Thoracic aorta (tissue), 2 donors: ENCODE measurements around the gene TLE5. TPM values are rescaled to one million over a fixed set of nuclear protein-coding genes. Genes with fewer than 3 reads are reported as not detected.

Source experiments
- ATAC-seq: fragments of 150-250 bp; one replicate; pipeline ENCODE4 v1.8.0; 2017; ENCODE audit warnings: low read depth; ENCODE audit not compliant: insufficient number of reproducible peaks, low FRiP score
- DNase-seq: peaks from one replicate; pipeline ENCODE4 v3.0.0-alpha.2; 2020; ENCODE audit warnings: low spot score
- H3K27ac ChIP-seq, 2 donors: fragments of 200-600 bp; sonication (generic); 1 replicate in 1 of 2; 2 replicates in 1 of 2; pipeline ENCODE4 v1.5.1; 2016; ENCODE audit warnings: mild to moderate bottlenecking in 2 of 2, moderate library complexity in 2 of 2
- H3K27me3 ChIP-seq: fragments of 200-600 bp; sonication (generic); replicated peaks from 2 replicates; pipeline ENCODE4 v1.6.0; 2016; ENCODE audit warnings: mild to moderate bottlenecking; ENCODE audit not compliant: insufficient read depth
- H3K36me3 ChIP-seq: fragments of 200-600 bp; sonication (generic); one replicate; pipeline ENCODE4 v1.5.1; 2016
- H3K4me1 ChIP-seq, 2 donors: fragments of 200-600 bp; sonication (generic); 1 replicate in 1 of 2; 2 replicates in 1 of 2; pipeline versions ENCODE4 v1.5.1 to v1.6.0; 2016; ENCODE audit warnings: low read depth in 2 of 2, mild to moderate bottlenecking in 1 of 2; ENCODE audit not compliant: control insufficient read depth in 1 of 2
- H3K4me3 ChIP-seq: fragments of 200-600 bp; sonication (generic); 2 replicates; pipeline ENCODE4 v1.5.1; 2016; ENCODE audit warnings: mild to moderate bottlenecking
- H3K9me3 ChIP-seq: fragments of 200-600 bp; sonication (generic); 2 replicates; pipeline ENCODE4 v1.5.1; 2016
- CTCF ChIP-seq: fragments of 200-600 bp; sonication (generic); IDR thresholded peaks from one replicate; pipeline ENCODE4 v1.5.1; 2019; ENCODE audit warnings: antibody characterized with exemption
- total RNA-seq, 2 donors: library from RNA; depleted of rRNA; stranded (reverse); fragments of >200 nt; gene quantifications; one replicate each; pipeline versions ENCODE4 v1.1.0 to v1.2.3, GENCODE V29; 2016

The TLE5 gene
- total RNA-seq, 2 donors from 2014 or later: 346 to 448 TPM

GRCh38 chr19:3049089-3049488 is 13.2 kb downstream of the TLE5 start:
- Histone ChIP-seq H3K27ac (no peak overlapping the region), H3K4me3 (no peak overlapping the region), H3K4me1 (peaks cover 4 to 12% of the 10 kb centered on the region in 2 donors), H3K9me3 (no peaks in the 10 kb centered on the region), H3K27me3 (no peaks in the 10 kb centered on the region), H3K36me3 (peaks cover 8% of the 10 kb centered on the region)
- DNase-seq (no peak), ATAC-seq (no peak)
- no peak for TF ChIP-seq CTCF

- no peak for DNase-seq
- no peak for TF ChIP-seq CTCF
- no peak overlapping the region for H3K27ac ChIP-seq
- no peaks in the 10 kb centered on the region for H3K9me3 ChIP-seq
- H3K4me3 ChIP-seq: peak overlapping the region; percentile 66
- H3K27me3 ChIP-seq: no peaks in the 10 kb centered on the region
- H3K36me3 ChIP-seq: peaks cover 1% of the 10 kb centered on the region
- ATAC-seq: no peak
- peaks cover 4 to 12% of the 10 kb centered on the region in 2 donors for H3K4me1 ChIP-seq
These were observed 14.1 kb downstream of the TLE5 start for GRCh38 chr19:3048190-3048533.

GRCh38 chr19:3047496-3048189 is 14.7 kb downstream of the TLE5 start:
- H3K4me3 ChIP-seq: peak overlapping the region; percentile 66
- peaks cover 4 to 12% of the 10 kb centered on the region in 2 donors for H3K4me1 ChIP-seq
- no peaks in the 10 kb centered on the region for H3K36me3 ChIP-seq
- H3K9me3 ChIP-seq: no peaks in the 10 kb centered on the region
- DNase-seq: peak; percentile 41
- peak overlapping the region in 1 of 2 donors; percentile 17 for H3K27ac ChIP-seq
- TF ChIP-seq CTCF: no peak
- ATAC-seq: no peak
- no peaks in the 10 kb centered on the region for H3K27me3 ChIP-seq

GRCh38 chr19:3046698-3047495 is 15.4 kb downstream of the TLE5 start:
- H3K36me3 ChIP-seq: no peaks in the 10 kb centered on the region
- H3K4me3 ChIP-seq: peak overlapping the region; percentile 66
- ATAC-seq (no peak), DNase-seq (no peak)
- peaks cover 4 to 12% of the 10 kb centered on the region in 2 donors for H3K4me1 ChIP-seq
- TF ChIP-seq CTCF: no peak
- no peaks in the 10 kb centered on the region for H3K9me3 ChIP-seq
- peak overlapping the region in 1 of 2 donors; percentile 17 for H3K27ac ChIP-seq
- H3K27me3 ChIP-seq: no peaks in the 10 kb centered on the region

- Histone ChIP-seq H3K27ac (no peak overlapping the region), H3K36me3 (no peaks in the 10 kb centered on the region), H3K4me3 (no peak overlapping the region), H3K4me1 (peaks cover 4 to 12% of the 10 kb centered on the region in 2 donors), H3K9me3 (no peaks in the 10 kb centered on the region), H3K27me3 (no peaks in the 10 kb centered on the region)
- no peak for DNase-seq
- no peak for TF ChIP-seq CTCF
- ATAC-seq: no peak
These were observed 16.2 kb downstream of the TLE5 start for GRCh38 chr19:3045885-3046697.
